GM23338 (cell line): Measurements from ENCODE around the gene KYNU. TPM values are rescaled to one million over a fixed set of nuclear protein-coding genes. Genes with fewer than 3 reads are reported as not detected.

Source experiments
- ATAC-seq: fragments of 200-7000 bp; cut with Tn5 transposase; 3 replicates; pipeline ENCODE4 v1.9.1; 2020
- DNase-seq: peaks from one replicate; pipeline ENCODE4 v3.0.0-alpha.2; 2015; ENCODE audit warnings: low spot score
- H2AFZ ChIP-seq: fragments of 200-600 bp; sonication (generic); 2 replicates; pipeline ENCODE4 v1.8.0; 2016; ENCODE audit warnings: antibody characterized with exemption, mild to moderate bottlenecking, moderate library complexity
- H3F3A ChIP-seq: fragments of 200-600 bp; sonication (generic); replicated peaks from 2 replicates; pipeline ENCODE4 v1.8.0; 2017; ENCODE audit warnings: antibody characterized with exemption, mixed run types, low read depth
- H3K27ac ChIP-seq: fragments of 200-600 bp; sonication (generic); 2 replicates; pipeline ENCODE4 v1.6.1; 2016; ENCODE audit warnings: low read depth
- H3K27me3 ChIP-seq: fragments of 200-600 bp; sonication (generic); 2 replicates; pipeline ENCODE4 v1.8.0; 2016; ENCODE audit warnings: mild to moderate bottlenecking, mixed run types, moderate library complexity; ENCODE audit not compliant: insufficient read depth
- H3K36me3 ChIP-seq: fragments of 200-600 bp; sonication (generic); 2 replicates; pipeline ENCODE4 v1.8.0; 2016; ENCODE audit warnings: mild to moderate bottlenecking; ENCODE audit not compliant: insufficient read depth
- H3K4me1 ChIP-seq: fragments of 200-600 bp; sonication (generic); 2 replicates; pipeline ENCODE4 v1.8.0; 2016; ENCODE audit warnings: mild to moderate bottlenecking, moderate library complexity; ENCODE audit not compliant: insufficient read depth
- H3K4me2 ChIP-seq: fragments of 200-600 bp; sonication (generic); 2 replicates; pipeline ENCODE4 v1.7.1; 2017; ENCODE audit warnings: mixed run types
- H3K4me3 ChIP-seq: fragments of 200-600 bp; sonication (generic); 2 replicates; pipeline ENCODE4 v1.6.1; 2016; ENCODE audit warnings: mixed run types
- H3K79me2 ChIP-seq: fragments of 200-600 bp; sonication (generic); replicated peaks from 2 replicates; pipeline ENCODE4 v1.8.0; 2017; ENCODE audit warnings: mild to moderate bottlenecking; ENCODE audit not compliant: insufficient read depth
- H3K9me2 ChIP-seq: fragments of 200-600 bp; sonication (generic); 2 replicates; pipeline ENCODE4 v1.8.0; 2017; ENCODE audit not compliant: insufficient read depth
- H4K20me1 ChIP-seq: fragments of 200-600 bp; sonication (generic); replicated peaks from 2 replicates; pipeline ENCODE4 v1.8.0; 2017; ENCODE audit warnings: mild to moderate bottlenecking; ENCODE audit not compliant: insufficient read depth
- H3K27ac Mint-ChIP-seq: 2 replicates; pipeline ENCODE4 v1.8.0; 2020; ENCODE audit warnings: inconsistent platforms, mild to moderate bottlenecking, moderate library complexity, mixed read lengths
- H3K27me3 Mint-ChIP-seq: 3 replicates; pipeline ENCODE4 v1.8.0; 2022; ENCODE audit warnings: low read depth, mild to moderate bottlenecking, moderate library complexity, mixed read lengths, inconsistent platforms; ENCODE audit not compliant: insufficient read depth, poor library complexity
- H3K36me3 Mint-ChIP-seq: 3 replicates; pipeline ENCODE4 v1.8.0; 2021; ENCODE audit warnings: low read depth, mild to moderate bottlenecking, inconsistent platforms, moderate library complexity, mixed read lengths
- H3K4me1 Mint-ChIP-seq: 3 replicates; pipeline ENCODE4 v1.8.0; 2020; ENCODE audit warnings: mild to moderate bottlenecking, inconsistent platforms, mixed read lengths
- H3K4me3 Mint-ChIP-seq: 3 replicates; pipeline ENCODE4 v1.8.0; 2021; ENCODE audit warnings: moderate library complexity, mild to moderate bottlenecking, inconsistent platforms, mixed read lengths
- H3K9me3 Mint-ChIP-seq: 3 replicates; pipeline ENCODE4 v1.8.0; 2020; ENCODE audit warnings: moderate library complexity, mild to moderate bottlenecking, inconsistent platforms, mixed read lengths
- CREB1 ChIP-seq: fragments of 250-450 bp; sonication (Bioruptor Pico); IDR thresholded peaks from 2 replicates; pipeline ENCODE4 v1.5.0; 2020; ENCODE audit warnings: low read depth, mild to moderate bottlenecking, moderate library complexity
- EZH2 ChIP-seq: fragments of 200-600 bp; sonication (generic); IDR thresholded peaks from one replicate; pipeline ENCODE4 v1.8.0; 2017; ENCODE audit warnings: antibody characterized with exemption, mild to moderate bottlenecking, low read depth; ENCODE audit not compliant: unreplicated experiment
- EZH2phosphoT487 ChIP-seq: fragments of 200-600 bp; sonication (generic); IDR thresholded peaks from one replicate; pipeline ENCODE4 v1.8.1; 2018; ENCODE audit warnings: antibody characterized with exemption; ENCODE audit not compliant: unreplicated experiment
- JUNB ChIP-seq: IDR thresholded peaks from one replicate; pipeline ENCODE4 v1.6.1; 2016; ENCODE audit warnings: antibody characterized with exemption; ENCODE audit not compliant: unreplicated experiment
- NANOG ChIP-seq: IDR thresholded peaks from 2 replicates; pipeline ENCODE4 v1.6.1; 2016; ENCODE audit warnings: antibody characterized with exemption, borderline replicate concordance
- POLR2AphosphoS5 ChIP-seq: IDR thresholded peaks from 2 replicates; pipeline ENCODE4 v1.6.1; 2016; ENCODE audit warnings: antibody characterized with exemption, low read depth
- REST ChIP-seq: IDR thresholded peaks from one replicate; pipeline ENCODE4 v1.6.1; 2018; ENCODE audit warnings: antibody characterized with exemption; ENCODE audit not compliant: unreplicated experiment
- STAT1 ChIP-seq: IDR thresholded peaks from one replicate; pipeline ENCODE4 v1.6.1; 2016; ENCODE audit warnings: antibody characterized with exemption; ENCODE audit not compliant: unreplicated experiment
- ZNF114 ChIP-seq: fragments of 250-450 bp; sonication (Bioruptor Pico); IDR thresholded peaks from 2 replicates; pipeline ENCODE4 v1.5.0; 2020; ENCODE audit warnings: mild to moderate bottlenecking, moderate library complexity
- ZNF331 ChIP-seq: fragments of 250-450 bp; sonication (Bioruptor Pico); IDR thresholded peaks from 2 replicates; pipeline ENCODE4 v1.5.0; 2020; ENCODE audit warnings: low read depth, mild to moderate bottlenecking, moderate library complexity
- polyA plus RNA-seq: library from polyadenylated mRNA; unstranded; fragments of >200 nt; fragmentation: Nextera tagmentation; extraction: Ambion mirVana; gene quantifications from 2 replicates; pipeline ENCODE4 v1.2.1, GENCODE V29; 2016
- total RNA-seq: library from RNA; depleted of rRNA; stranded (reverse); fragments of >200 nt; shearing (Covaris generic); gene quantifications from 2 replicates; pipeline ENCODE4 v1.2.3, GENCODE V29; 2014
- TF ChIP-seq, protein P1 (sequence below): fragments of 250-450 bp; sonication (Bioruptor Pico); IDR thresholded peaks from 2 replicates; pipeline ENCODE4 v1.5.0; 2020; ENCODE audit warnings: mild to moderate bottlenecking, moderate library complexity
- TF ChIP-seq, protein P2 (sequence below): IDR thresholded peaks from 2 replicates; pipeline ENCODE4 v1.6.1; 2016; ENCODE audit warnings: antibody characterized with exemption
- TF ChIP-seq, protein P3 (sequence below), 2 experiments: fragments of 200-600 bp in 1 of 2; sonication (generic) in 1 of 2; conservative IDR thresholded peaks; 2 replicates each; pipeline versions ENCODE4 v1.5.1 to v1.6.1; 2016 to 2017; ENCODE audit warnings: antibody characterized with exemption in 2 of 2, low read depth in 2 of 2, mild to moderate bottlenecking in 2 of 2, moderate library complexity in 1 of 2

The KYNU gene
- total and polyA plus RNA-seq, 2 experiments from 2014 or later: 0.03 to 0.21 TPM

DNA sequence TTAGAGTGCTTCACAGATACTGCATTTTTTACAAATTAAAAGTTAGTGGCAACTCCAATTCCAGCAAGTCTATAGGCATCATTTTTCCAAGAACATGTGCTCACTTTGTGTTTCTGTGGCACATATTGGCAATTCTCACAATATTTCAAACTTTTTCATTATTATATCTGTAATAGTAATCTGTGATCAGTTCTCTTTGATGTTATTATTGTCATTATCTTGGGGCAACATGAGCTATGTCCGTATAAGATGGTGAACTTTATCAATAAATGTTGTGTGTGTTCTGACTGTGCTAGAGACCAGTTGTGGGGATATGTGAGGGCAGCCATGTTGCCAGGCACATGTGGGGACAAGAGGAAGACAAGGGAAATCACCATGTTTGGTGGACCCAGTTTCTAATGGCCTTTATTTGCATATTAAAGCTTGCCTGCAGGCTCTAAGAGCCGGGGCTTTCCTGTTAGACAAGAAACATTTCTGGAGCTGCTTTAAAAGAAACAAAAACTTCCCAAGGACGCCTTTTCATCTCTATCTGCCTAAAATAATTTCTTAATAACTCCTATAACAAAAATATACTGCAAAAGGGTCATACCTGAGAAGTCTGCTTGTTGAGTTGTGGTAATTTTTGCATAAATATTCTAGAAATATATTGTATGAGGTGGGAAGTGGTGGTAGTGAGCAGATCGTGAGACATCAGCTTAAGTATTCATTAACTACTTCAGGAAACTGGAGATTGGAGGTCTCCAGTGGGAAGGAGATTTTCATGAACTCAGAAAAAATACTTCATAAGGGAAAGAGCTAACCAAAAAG, 37.2 kb downstream of the KYNU start:
- H4K20me1 ChIP-seq: no peaks in the 10 kb centered on the region
- H3K4me1 ChIP-seq: peaks cover 10% of the 10 kb centered on the region; the same call in 1 of the 2 replicates
- TF ChIP-seq POLR2AphosphoS5: no peak
- TF ChIP-seq REST: no peak
- TF ChIP-seq NANOG: no peak
- no peak for TF ChIP-seq EZH2
- TF ChIP-seq ZNF114: no peak
- TF ChIP-seq ZNF331 (CRISPR knock-in tag): no peak
- no peak for TF ChIP-seq CREB1 (CRISPR knock-in tag)
- TF ChIP-seq, protein P1, sequence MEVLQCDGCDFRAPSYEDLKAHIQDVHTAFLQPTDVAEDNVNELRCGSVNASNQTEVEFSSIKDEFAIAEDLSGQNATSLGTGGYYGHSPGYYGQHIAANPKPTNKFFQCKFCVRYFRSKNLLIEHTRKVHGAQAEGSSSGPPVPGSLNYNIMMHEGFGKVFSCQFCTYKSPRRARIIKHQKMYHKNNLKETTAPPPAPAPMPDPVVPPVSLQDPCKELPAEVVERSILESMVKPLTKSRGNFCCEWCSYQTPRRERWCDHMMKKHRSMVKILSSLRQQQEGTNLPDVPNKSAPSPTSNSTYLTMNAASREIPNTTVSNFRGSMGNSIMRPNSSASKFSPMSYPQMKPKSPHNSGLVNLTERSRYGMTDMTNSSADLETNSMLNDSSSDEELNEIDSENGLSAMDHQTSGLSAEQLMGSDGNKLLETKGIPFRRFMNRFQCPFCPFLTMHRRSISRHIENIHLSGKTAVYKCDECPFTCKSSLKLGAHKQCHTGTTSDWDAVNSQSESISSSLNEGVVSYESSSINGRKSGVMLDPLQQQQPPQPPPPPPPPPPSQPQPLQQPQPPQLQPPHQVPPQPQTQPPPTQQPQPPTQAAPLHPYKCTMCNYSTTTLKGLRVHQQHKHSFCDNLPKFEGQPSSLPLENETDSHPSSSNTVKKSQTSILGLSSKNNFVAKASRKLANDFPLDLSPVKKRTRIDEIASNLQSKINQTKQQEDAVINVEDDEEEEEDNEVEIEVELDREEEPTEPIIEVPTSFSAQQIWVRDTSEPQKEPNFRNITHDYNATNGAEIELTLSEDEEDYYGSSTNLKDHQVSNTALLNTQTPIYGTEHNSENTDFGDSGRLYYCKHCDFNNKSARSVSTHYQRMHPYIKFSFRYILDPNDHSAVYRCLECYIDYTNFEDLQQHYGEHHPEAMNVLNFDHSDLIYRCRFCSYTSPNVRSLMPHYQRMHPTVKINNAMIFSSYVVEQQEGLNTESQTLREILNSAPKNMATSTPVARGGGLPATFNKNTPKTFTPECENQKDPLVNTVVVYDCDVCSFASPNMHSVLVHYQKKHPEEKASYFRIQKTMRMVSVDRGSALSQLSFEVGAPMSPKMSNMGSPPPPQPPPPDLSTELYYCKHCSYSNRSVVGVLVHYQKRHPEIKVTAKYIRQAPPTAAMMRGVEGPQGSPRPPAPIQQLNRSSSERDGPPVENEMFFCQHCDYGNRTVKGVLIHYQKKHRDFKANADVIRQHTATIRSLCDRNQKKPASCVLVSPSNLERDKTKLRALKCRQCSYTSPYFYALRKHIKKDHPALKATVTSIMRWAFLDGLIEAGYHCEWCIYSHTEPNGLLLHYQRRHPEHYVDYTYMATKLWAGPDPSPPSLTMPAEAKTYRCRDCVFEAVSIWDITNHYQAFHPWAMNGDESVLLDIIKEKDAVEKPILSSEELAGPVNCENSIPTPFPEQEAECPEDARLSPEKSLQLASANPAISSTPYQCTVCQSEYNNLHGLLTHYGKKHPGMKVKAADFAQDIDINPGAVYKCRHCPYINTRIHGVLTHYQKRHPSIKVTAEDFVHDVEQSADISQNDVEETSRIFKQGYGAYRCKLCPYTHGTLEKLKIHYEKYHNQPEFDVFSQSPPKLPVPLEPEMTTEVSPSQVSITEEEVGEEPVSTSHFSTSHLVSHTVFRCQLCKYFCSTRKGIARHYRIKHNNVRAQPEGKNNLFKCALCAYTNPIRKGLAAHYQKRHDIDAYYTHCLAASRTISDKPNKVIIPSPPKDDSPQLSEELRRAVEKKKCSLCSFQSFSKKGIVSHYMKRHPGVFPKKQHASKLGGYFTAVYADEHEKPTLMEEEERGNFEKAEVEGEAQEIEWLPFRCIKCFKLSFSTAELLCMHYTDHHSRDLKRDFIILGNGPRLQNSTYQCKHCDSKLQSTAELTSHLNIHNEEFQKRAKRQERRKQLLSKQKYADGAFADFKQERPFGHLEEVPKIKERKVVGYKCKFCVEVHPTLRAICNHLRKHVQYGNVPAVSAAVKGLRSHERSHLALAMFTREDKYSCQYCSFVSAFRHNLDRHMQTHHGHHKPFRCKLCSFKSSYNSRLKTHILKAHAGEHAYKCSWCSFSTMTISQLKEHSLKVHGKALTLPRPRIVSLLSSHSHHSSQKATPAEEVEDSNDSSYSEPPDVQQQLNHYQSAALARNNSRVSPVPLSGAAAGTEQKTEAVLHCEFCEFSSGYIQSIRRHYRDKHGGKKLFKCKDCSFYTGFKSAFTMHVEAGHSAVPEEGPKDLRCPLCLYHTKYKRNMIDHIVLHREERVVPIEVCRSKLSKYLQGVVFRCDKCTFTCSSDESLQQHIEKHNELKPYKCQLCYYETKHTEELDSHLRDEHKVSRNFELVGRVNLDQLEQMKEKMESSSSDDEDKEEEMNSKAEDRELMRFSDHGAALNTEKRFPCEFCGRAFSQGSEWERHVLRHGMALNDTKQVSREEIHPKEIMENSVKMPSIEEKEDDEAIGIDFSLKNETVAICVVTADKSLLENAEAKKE (CRISPR knock-in tag): no peak
- TF ChIP-seq, protein P2, sequence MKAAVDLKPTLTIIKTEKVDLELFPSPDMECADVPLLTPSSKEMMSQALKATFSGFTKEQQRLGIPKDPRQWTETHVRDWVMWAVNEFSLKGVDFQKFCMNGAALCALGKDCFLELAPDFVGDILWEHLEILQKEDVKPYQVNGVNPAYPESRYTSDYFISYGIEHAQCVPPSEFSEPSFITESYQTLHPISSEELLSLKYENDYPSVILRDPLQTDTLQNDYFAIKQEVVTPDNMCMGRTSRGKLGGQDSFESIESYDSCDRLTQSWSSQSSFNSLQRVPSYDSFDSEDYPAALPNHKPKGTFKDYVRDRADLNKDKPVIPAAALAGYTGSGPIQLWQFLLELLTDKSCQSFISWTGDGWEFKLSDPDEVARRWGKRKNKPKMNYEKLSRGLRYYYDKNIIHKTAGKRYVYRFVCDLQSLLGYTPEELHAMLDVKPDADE: no peak
- no peak for TF ChIP-seq EZH2phosphoT487
- TF ChIP-seq JUNB: no peak
- TF ChIP-seq, protein P3, sequence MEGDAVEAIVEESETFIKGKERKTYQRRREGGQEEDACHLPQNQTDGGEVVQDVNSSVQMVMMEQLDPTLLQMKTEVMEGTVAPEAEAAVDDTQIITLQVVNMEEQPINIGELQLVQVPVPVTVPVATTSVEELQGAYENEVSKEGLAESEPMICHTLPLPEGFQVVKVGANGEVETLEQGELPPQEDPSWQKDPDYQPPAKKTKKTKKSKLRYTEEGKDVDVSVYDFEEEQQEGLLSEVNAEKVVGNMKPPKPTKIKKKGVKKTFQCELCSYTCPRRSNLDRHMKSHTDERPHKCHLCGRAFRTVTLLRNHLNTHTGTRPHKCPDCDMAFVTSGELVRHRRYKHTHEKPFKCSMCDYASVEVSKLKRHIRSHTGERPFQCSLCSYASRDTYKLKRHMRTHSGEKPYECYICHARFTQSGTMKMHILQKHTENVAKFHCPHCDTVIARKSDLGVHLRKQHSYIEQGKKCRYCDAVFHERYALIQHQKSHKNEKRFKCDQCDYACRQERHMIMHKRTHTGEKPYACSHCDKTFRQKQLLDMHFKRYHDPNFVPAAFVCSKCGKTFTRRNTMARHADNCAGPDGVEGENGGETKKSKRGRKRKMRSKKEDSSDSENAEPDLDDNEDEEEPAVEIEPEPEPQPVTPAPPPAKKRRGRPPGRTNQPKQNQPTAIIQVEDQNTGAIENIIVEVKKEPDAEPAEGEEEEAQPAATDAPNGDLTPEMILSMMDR (conservative IDR thresholded peaks at IDR 0.05; ENCODE audit: low read depth in 2 of 2): no peak
- TF ChIP-seq STAT1: no peak
- no peaks in the 10 kb centered on the region for H3K27me3 ChIP-seq
- H3F3A ChIP-seq: no peaks in the 10 kb centered on the region
- H3K36me3 ChIP-seq: no peaks in the 10 kb centered on the region
- H3K79me2 ChIP-seq: no peaks in the 10 kb centered on the region
- peaks cover 13% of the 10 kb centered on the region; the same call in 2 of the 3 replicates for H3K9me3 Mint-ChIP-seq
- H3K4me3 ChIP-seq: peak overlapping the region; percentile 28; the same call in 1 of the 2 replicates
- no peak overlapping the region; the same call in 2 of the 3 replicates for H3K4me3 Mint-ChIP-seq
- peak overlapping the region; percentile 3; the same call in 1 of the 2 replicates for H2AFZ ChIP-seq
- no peaks in the 10 kb centered on the region for H3K27me3 Mint-ChIP-seq
- peaks cover 15% of the 10 kb centered on the region; the same call in 2 of the 3 replicates for H3K36me3 Mint-ChIP-seq
- DNase-seq: peak; percentile 33
- H3K9me2 ChIP-seq: peaks cover 21% of the 10 kb centered on the region
- H3K4me2 ChIP-seq: peak overlapping the region; percentile 66
- H3K27ac ChIP-seq: no peak overlapping the region
- no peak for ATAC-seq
- peaks cover 13% of the 10 kb centered on the region for H3K4me1 Mint-ChIP-seq
- H3K27ac Mint-ChIP-seq: peak overlapping the region; percentile 70
